Effector memory CD8-positive, alpha-beta T cell (primary cell): ENCODE data around the gene FBXO30.

Experiments
- ATAC-seq: fragments of 150-1000 bp; cut with Tn5 transposase; replicated peaks from 2 replicates; pipeline ENCODE4 v1.10.0; 2021; ENCODE audit warnings: mild to moderate bottlenecking, moderate library complexity
- DNase-seq, 3 experiments: peaks; one replicate each; pipeline ENCODE4 v3.0.0; 2021
- H3K27ac Mint-ChIP-seq, 2 donors: one replicate each; pipeline ENCODE4 v1.8.0; 2022; ENCODE audit warnings: mild to moderate bottlenecking in 2 of 2, mixed read lengths in 2 of 2, moderate library complexity in 2 of 2
- H3K27me3 Mint-ChIP-seq, 2 donors: one replicate each; pipeline ENCODE4 v1.8.0; 2022; ENCODE audit warnings: mixed read lengths in 2 of 2
- H3K36me3 Mint-ChIP-seq: one replicate; pipeline ENCODE4 v1.8.0; 2022; ENCODE audit warnings: mild to moderate bottlenecking, moderate library complexity, mixed read lengths; ENCODE audit not compliant: insufficient read depth
- H3K4me1 Mint-ChIP-seq, 2 donors: one replicate each; pipeline ENCODE4 v1.8.0; 2022; ENCODE audit warnings: low read depth in 2 of 2, mixed read lengths in 2 of 2
- H3K4me3 Mint-ChIP-seq, 2 donors: one replicate each; pipeline ENCODE4 v1.8.0; 2022; ENCODE audit warnings: mild to moderate bottlenecking in 2 of 2, mixed read lengths in 2 of 2, moderate library complexity in 2 of 2
- H3K9me3 Mint-ChIP-seq, 2 donors: one replicate each; pipeline ENCODE4 v1.8.0; 2022; ENCODE audit warnings: mixed read lengths in 2 of 2

FBXO30 gene

GRCh38 chr6:145836170-145836569, 21.6 kb upstream of the FBXO30 start:
- H3K27ac Mint-ChIP-seq = peak overlapping the region in 1 of 2 donors; percentile 9
- H3K9me3 Mint-ChIP-seq = no peaks in the 10 kb centered on the region
- no peak overlapping the region for H3K4me3 Mint-ChIP-seq
- H3K27me3 Mint-ChIP-seq = no peaks in the 10 kb centered on the region
- no peak for ATAC-seq
- peaks cover 2 to 7% of the 10 kb centered on the region in 2 donors for H3K4me1 Mint-ChIP-seq
- H3K36me3 Mint-ChIP-seq = peaks cover 2% of the 10 kb centered on the region
- DNase-seq = no peak

GRCh38 chr6:145830612-145831011, 16.0 kb upstream of the FBXO30 start:
- Mint-ChIP-seq H3K27ac (no peak overlapping the region), H3K4me1 (no peaks in the 10 kb centered on the region), H3K27me3 (no peaks in the 10 kb centered on the region), H3K36me3 (no peaks in the 10 kb centered on the region), H3K9me3 (no peaks in the 10 kb centered on the region), H3K4me3 (no peak overlapping the region)
- ATAC-seq (no peak), DNase-seq (no peak)

GRCh38 chr6:145829950-145830349, 15.4 kb upstream of the FBXO30 start:
- no peak for ATAC-seq
- H3K4me1 Mint-ChIP-seq = no peaks in the 10 kb centered on the region

GRCh38 chr6:145829102-145829501, 14.5 kb upstream of the FBXO30 start:
- no peaks in the 10 kb centered on the region for H3K4me1 Mint-ChIP-seq
- no peaks in the 10 kb centered on the region for H3K9me3 Mint-ChIP-seq
- no peak overlapping the region for H3K4me3 Mint-ChIP-seq
- H3K27ac Mint-ChIP-seq = no peak overlapping the region
- H3K27me3 Mint-ChIP-seq = no peaks in the 10 kb centered on the region
- ATAC-seq = no peak
- no peaks in the 10 kb centered on the region for H3K36me3 Mint-ChIP-seq
- DNase-seq = no peak

More at GRCh38 chr6:145829950-145830349, 15.4 kb upstream of the FBXO30 start:
- H3K27ac Mint-ChIP-seq = no peak overlapping the region
- no peak for DNase-seq
- no peak overlapping the region for H3K4me3 Mint-ChIP-seq
- no peaks in the 10 kb centered on the region for H3K36me3 Mint-ChIP-seq
- no peaks in the 10 kb centered on the region for H3K27me3 Mint-ChIP-seq
- no peaks in the 10 kb centered on the region for H3K9me3 Mint-ChIP-seq

- ATAC-seq (no peak), DNase-seq (no peak)
- Mint-ChIP-seq H3K27me3 (no peaks in the 10 kb centered on the region), H3K27ac (no peak overlapping the region), H3K36me3 (no peaks in the 10 kb centered on the region), H3K4me1 (peaks cover 0 to 14% of the 10 kb centered on the region in 2 donors), H3K9me3 (no peaks in the 10 kb centered on the region), H3K4me3 (no peak overlapping the region)
These were observed 9.7 kb upstream of the FBXO30 start for GRCh38 chr6:145824344-145824743.

GRCh38 chr6:145823328-145823944, 8.8 kb upstream of the FBXO30 start:
- Mint-ChIP-seq H3K4me3 (no peak overlapping the region), H3K4me1 (peaks cover 0 to 14% of the 10 kb centered on the region in 2 donors), H3K27ac (peak overlapping the region in 1 of 2 donors; percentile 29), H3K36me3 (no peaks in the 10 kb centered on the region), H3K9me3 (no peaks in the 10 kb centered on the region), H3K27me3 (no peaks in the 10 kb centered on the region)
- no peak for DNase-seq
- no peak for ATAC-seq

- H3K27me3 Mint-ChIP-seq = no peaks in the 10 kb centered on the region
- DNase-seq (no peak), ATAC-seq (no peak)
- no peaks in the 10 kb centered on the region for H3K9me3 Mint-ChIP-seq
- H3K4me1 Mint-ChIP-seq = peaks cover 3 to 14% of the 10 kb centered on the region in 2 donors
- no peak overlapping the region for H3K27ac Mint-ChIP-seq
- H3K4me3 Mint-ChIP-seq = no peak overlapping the region
- no peaks in the 10 kb centered on the region for H3K36me3 Mint-ChIP-seq
These were observed 7.9 kb upstream of the FBXO30 start for GRCh38 chr6:145822456-145822855.

GRCh38 chr6:145819994-145820393, 5.4 kb upstream of the FBXO30 start:
- H3K36me3 Mint-ChIP-seq = peaks cover under 1% of the 10 kb centered on the region
- peak; percentile 45 for ATAC-seq
- H3K4me1 Mint-ChIP-seq = peaks cover 11 to 30% of the 10 kb centered on the region in 2 donors

GRCh38 chr6:145818796-145819195, 4.2 kb upstream of the FBXO30 start:
- no peak for DNase-seq
- Mint-ChIP-seq H3K27me3 (no peaks in the 10 kb centered on the region), H3K4me1 (peaks cover 13 to 31% of the 10 kb centered on the region in 2 donors), H3K36me3 (peaks cover 3% of the 10 kb centered on the region), H3K4me3 (no peak overlapping the region), H3K9me3 (no peaks in the 10 kb centered on the region), H3K27ac (peak overlapping the region; percentile 7 to 52)
- no peak for ATAC-seq

More at GRCh38 chr6:145819994-145820393, 5.4 kb upstream of the FBXO30 start:
- no peaks in the 10 kb centered on the region for H3K9me3 Mint-ChIP-seq
- peak overlapping the region; percentile 31 to 56 for H3K4me3 Mint-ChIP-seq
- peak overlapping the region; percentile 10 to 51 for H3K27ac Mint-ChIP-seq
- no peaks in the 10 kb centered on the region for H3K27me3 Mint-ChIP-seq
- no peak for DNase-seq

GRCh38 chr6:145816392-145816791, 1.8 kb upstream of the FBXO30 start:
- Mint-ChIP-seq H3K27me3 (no peaks in the 10 kb centered on the region), H3K4me1 (peaks cover 22 to 44% of the 10 kb centered on the region in 2 donors), H3K9me3 (no peaks in the 10 kb centered on the region), H3K36me3 (peaks cover 3% of the 10 kb centered on the region), H3K27ac (peak overlapping the region in 1 of 2 donors; percentile 94), H3K4me3 (peak overlapping the region; percentile 91 to 93)
- no peak for DNase-seq
- no peak for ATAC-seq

- Mint-ChIP-seq H3K36me3 (peaks cover 3% of the 10 kb centered on the region), H3K9me3 (no peaks in the 10 kb centered on the region), H3K4me3 (peak overlapping the region; percentile 91 to 93), H3K4me1 (peaks cover 23 to 48% of the 10 kb centered on the region in 2 donors), H3K27me3 (no peaks in the 10 kb centered on the region), H3K27ac (peak overlapping the region; percentile 93 to 94)
- ATAC-seq (no peak), DNase-seq (no peak)
These were observed 997 bp upstream of the FBXO30 start for GRCh38 chr6:145815309-145816274.

- ATAC-seq = no peak
- H3K4me1 Mint-ChIP-seq = peaks cover 28 to 45% of the 10 kb centered on the region in 2 donors
- peaks cover 3% of the 10 kb centered on the region for H3K36me3 Mint-ChIP-seq
- peak; percentile 3 to 17 (median 11) for DNase-seq
- H3K27ac Mint-ChIP-seq = peak overlapping the region; percentile 93 to 94
- peak overlapping the region; percentile 91 to 93 for H3K4me3 Mint-ChIP-seq
- no peaks in the 10 kb centered on the region for H3K27me3 Mint-ChIP-seq
- no peaks in the 10 kb centered on the region for H3K9me3 Mint-ChIP-seq
These were observed 527 bp downstream of the FBXO30 start for GRCh38 chr6:145814035-145814500.

- Mint-ChIP-seq H3K9me3 (no peaks in the 10 kb centered on the region), H3K4me1 (peaks cover 30 to 47% of the 10 kb centered on the region in 2 donors), H3K4me3 (peak overlapping the region; percentile 91 to 93), H3K36me3 (peaks cover 3% of the 10 kb centered on the region), H3K27me3 (no peaks in the 10 kb centered on the region), H3K27ac (peak overlapping the region; percentile 69 to 93)
- DNase-seq (no peak), ATAC-seq (no peak)
These were observed 1.1 kb downstream of the FBXO30 start for GRCh38 chr6:145813285-145814034.
